Umbilical cord (tissue), 2 donors: ENCODE data around the gene C2CD2. TPM values are rescaled to one million over a fixed set of nuclear protein-coding genes. Genes with fewer than 3 reads are reported as not detected.
A peak's percentile ranks its signal among the peaks of the same experiment; 100 is the strongest.
"Not testable (repeated sequence)": the region's sequence is repeated elsewhere in the genome, so short reads cannot be mapped to it uniquely, and the experiment has no call there.

Experiments used
- DNase-seq: peaks from one replicate; pipeline ENCODE4 v3.0.0-alpha.2; 2015; ENCODE audit warnings: low spot score
- total RNA-seq: library from RNA; depleted of rRNA; stranded (reverse); fragments of >200 nt; gene quantifications from one replicate; pipeline ENCODE4 v1.2.3, GENCODE V29; 2014; ENCODE audit warnings: low replicate concordance; ENCODE audit not compliant: insufficient read depth

Gene C2CD2
- 12.5 TPM for total RNA-seq

- peak; percentile 82 for DNase-seq
These were observed at the start of gene C2CD2 for GRCh38 chr21:41953831-41954653. Gene C2CD2 (minus strand): TSS chr21:41954018. CDS start chr21:41953648, 370 bp downstream.

- no peak for DNase-seq
These were observed 49.2 kb upstream of the C2CD2 start for GRCh38 chr21:42003051-42003461.

GRCh38 chr21:42002421-42002958 is 48.7 kb upstream of the C2CD2 start:
- DNase-seq, result peak; percentile 37

- no peak for DNase-seq
These were observed 48.0 kb upstream of the C2CD2 start for GRCh38 chr21:42001781-42002180.

GRCh38 chr21:42000908-42001307 is 47.1 kb upstream of the C2CD2 start:
- no peak for DNase-seq

- no peak for DNase-seq
These were observed 43.8 kb upstream of the C2CD2 start for GRCh38 chr21:41997657-41998056.

- no peak for DNase-seq
These were observed 41.8 kb upstream of the C2CD2 start for GRCh38 chr21:41995577-41995976.

- DNase-seq, result not testable (repeated sequence)
These were observed 40.8 kb upstream of the C2CD2 start for GRCh38 chr21:41994613-41995012.

- DNase-seq, result peak; percentile 94
These were observed 39.9 kb upstream of the C2CD2 start for GRCh38 chr21:41993744-41994143.

- no peak for DNase-seq
These were observed 38.8 kb upstream of the C2CD2 start for GRCh38 chr21:41992576-41992975.

GRCh38 chr21:41991659-41992058 is 37.8 kb upstream of the C2CD2 start:
- DNase-seq, result no peak

GRCh38 chr21:41989698-41990097 is 35.9 kb upstream of the C2CD2 start:
- no peak for DNase-seq

- no peak for DNase-seq
These were observed 33.5 kb upstream of the C2CD2 start for GRCh38 chr21:41987310-41987709.

- DNase-seq, result no peak
These were observed 32.0 kb upstream of the C2CD2 start for GRCh38 chr21:41985662-41986416.

GRCh38 chr21:41983229-41983628 is 29.4 kb upstream of the C2CD2 start:
- no peak for DNase-seq

- DNase-seq, result no peak
These were observed 26.7 kb upstream of the C2CD2 start for GRCh38 chr21:41980561-41980960.

- DNase-seq, result no peak
These were observed 26.0 kb upstream of the C2CD2 start for GRCh38 chr21:41979751-41980369.

- DNase-seq, result no peak
These were observed 25.5 kb upstream of the C2CD2 start for GRCh38 chr21:41979335-41979734.

- no peak for DNase-seq
These were observed 23.5 kb upstream of the C2CD2 start for GRCh38 chr21:41977034-41977950.

GRCh38 chr21:41976611-41977010 is 22.8 kb upstream of the C2CD2 start:
- no peak for DNase-seq
